ENCODE data around the gene VRK3. TPM values are rescaled to one million over a fixed set of nuclear protein-coding genes. Genes with fewer than 3 reads are reported as not detected.

The VRK3 gene
- total and polyA plus RNA-seq, 2 donors (not counting 1 experiment from before 2014, with no cell fraction given) = 26.9 to 40.6 TPM

- no peaks in the 10 kb centered on the region for H3K27me3 ChIP-seq (ENCODE audit: control insufficient read depth, insufficient read depth, low read length)
- H3K4me3 ChIP-seq (replicated peaks in 1 of 4; ENCODE audit: control extremely low read depth in 1 of 4, insufficient read depth in 1 of 4, low read depth in 3 of 4, low read length in 4 of 4) = no peak overlapping the region
- H3K4me2 ChIP-seq (ENCODE audit: extremely low read depth, insufficient read depth, low read length) = no peak overlapping the region
- H3K27ac ChIP-seq (ENCODE audit: insufficient read depth, low read length) = no peak overlapping the region
- no peaks in the 10 kb centered on the region for H3K36me3 ChIP-seq (ENCODE audit: control insufficient read depth, insufficient read depth, low read length)
- H3K9me3 ChIP-seq (ENCODE audit: control insufficient read depth, insufficient read depth, low read depth, low read length) = no peaks in the 10 kb centered on the region
- H3K4me1 ChIP-seq (ENCODE audit: control insufficient read depth, extremely low read depth, insufficient read depth, low read length) = peaks cover 4% of the 10 kb centered on the region
- H3K79me2 ChIP-seq (ENCODE audit: control insufficient read depth, insufficient read depth, low read length) = peaks cover 13% of the 10 kb centered on the region
- TF ChIP-seq CTCF (conservative IDR thresholded peaks at IDR 0.05 in 1 of 2, IDR thresholded peaks at IDR 0.05 in 1 of 2; ENCODE audit: low read depth in 1 of 2, low read length in 2 of 2) (no peak), EZH2 (IDR thresholded peaks at IDR 0.05; ENCODE audit: low read length, missing control alignments) (no peak)
- no peaks in the 10 kb centered on the region for H4K20me1 ChIP-seq (ENCODE audit: control insufficient read depth, extremely low read depth, insufficient read depth, low read length)
- no peak for DNase-seq (ENCODE audit: low read depth in 2 of 2)
- H2AFZ ChIP-seq (ENCODE audit: low read length) = no peak overlapping the region
- no peak overlapping the region for H3K9ac ChIP-seq (ENCODE audit: insufficient read depth, low read length)
Measured at GRCh38 chr19:49932731-49933131, 92.4 kb downstream of the VRK3 start.

GRCh38 chr19:49932041-49932451, 93.1 kb downstream of the VRK3 start:
- Histone ChIP-seq H2AFZ (ENCODE audit: low read length) (no peak overlapping the region), H3K27me3 (ENCODE audit: control insufficient read depth, insufficient read depth, low read length) (no peaks in the 10 kb centered on the region), H3K79me2 (ENCODE audit: control insufficient read depth, insufficient read depth, low read length) (peaks cover 19% of the 10 kb centered on the region), H3K4me2 (ENCODE audit: extremely low read depth, insufficient read depth, low read length) (no peak overlapping the region), H3K9ac (ENCODE audit: insufficient read depth, low read length) (no peak overlapping the region), H3K36me3 (ENCODE audit: control insufficient read depth, insufficient read depth, low read length) (peaks cover 6% of the 10 kb centered on the region), H3K9me3 (ENCODE audit: control insufficient read depth, insufficient read depth, low read depth, low read length) (no peaks in the 10 kb centered on the region), H4K20me1 (ENCODE audit: control insufficient read depth, extremely low read depth, insufficient read depth, low read length) (no peaks in the 10 kb centered on the region), H3K4me3 (replicated peaks in 1 of 4; ENCODE audit: control extremely low read depth in 1 of 4, insufficient read depth in 1 of 4, low read depth in 3 of 4, low read length in 4 of 4) (no peak overlapping the region), H3K4me1 (ENCODE audit: control insufficient read depth, extremely low read depth, insufficient read depth, low read length) (peaks cover 9% of the 10 kb centered on the region), H3K27ac (ENCODE audit: insufficient read depth, low read length) (no peak overlapping the region)
- no peak for TF ChIP-seq CTCF (conservative IDR thresholded peaks at IDR 0.05 in 1 of 2, IDR thresholded peaks at IDR 0.05 in 1 of 2; ENCODE audit: low read depth in 1 of 2, low read length in 2 of 2)
- no peak for TF ChIP-seq EZH2 (IDR thresholded peaks at IDR 0.05; ENCODE audit: low read length, missing control alignments)
- DNase-seq (ENCODE audit: low read depth in 2 of 2) = no peak

GRCh38 chr19:49931293-49932040, 93.7 kb downstream of the VRK3 start:
- no peak overlapping the region for H3K9ac ChIP-seq (ENCODE audit: insufficient read depth, low read length)
- no peak for DNase-seq (ENCODE audit: low read depth in 2 of 2)
- H3K9me3 ChIP-seq (ENCODE audit: control insufficient read depth, insufficient read depth, low read depth, low read length) = no peaks in the 10 kb centered on the region
- no peak overlapping the region for H3K4me2 ChIP-seq (ENCODE audit: extremely low read depth, insufficient read depth, low read length)
- no peaks in the 10 kb centered on the region for H3K27me3 ChIP-seq (ENCODE audit: control insufficient read depth, insufficient read depth, low read length)
- H2AFZ ChIP-seq (ENCODE audit: low read length) = no peak overlapping the region
- H3K27ac ChIP-seq (ENCODE audit: insufficient read depth, low read length) = no peak overlapping the region
- H3K36me3 ChIP-seq (ENCODE audit: control insufficient read depth, insufficient read depth, low read length) = peaks cover 9% of the 10 kb centered on the region
- H4K20me1 ChIP-seq (ENCODE audit: control insufficient read depth, extremely low read depth, insufficient read depth, low read length) = no peaks in the 10 kb centered on the region
- no peak overlapping the region for H3K4me3 ChIP-seq (replicated peaks in 1 of 4; ENCODE audit: control extremely low read depth in 1 of 4, insufficient read depth in 1 of 4, low read depth in 3 of 4, low read length in 4 of 4)
- peaks cover 25% of the 10 kb centered on the region for H3K79me2 ChIP-seq (ENCODE audit: control insufficient read depth, insufficient read depth, low read length)
- H3K4me1 ChIP-seq (ENCODE audit: control insufficient read depth, extremely low read depth, insufficient read depth, low read length) = peaks cover 9% of the 10 kb centered on the region
- no peak for TF ChIP-seq CTCF (conservative IDR thresholded peaks at IDR 0.05 in 1 of 2, IDR thresholded peaks at IDR 0.05 in 1 of 2; ENCODE audit: low read depth in 1 of 2, low read length in 2 of 2)
- TF ChIP-seq EZH2 (IDR thresholded peaks at IDR 0.05; ENCODE audit: low read length, missing control alignments) = no peak
